NCI-H345 treated with DMSO at 0.1 percent for 48 hours (cell line): Measurements from ENCODE around the gene PPME1.
"Not testable (repeated sequence)": the region's sequence is repeated elsewhere in the genome, so short reads cannot be mapped to it uniquely, and the experiment has no call there.

ENCODE experiments used
- DNase-seq: peaks from one replicate; lab custom pipeline; 2025; ENCODE audit not compliant: unreplicated experiment; lab: John Stamatoyannopoulos, UW

Gene PPME1

GRCh38 chr11:74170694-74171629 lies at the start of gene PPME1, which contains the start of gene C2CD3:
Gene PPME1 (plus strand): TSS chr11:74171289. CDS start chr11:74171422, 133 bp downstream.
Gene C2CD3 (minus strand): TSS chr11:74171002. CDS start chr11:74170792, 210 bp downstream.
- DNase-seq: peak; percentile 98

- DNase-seq: no peak
These were observed 49.3 kb upstream of the PPME1 start for GRCh38 chr11:74121804-74122203.

- no peak for DNase-seq
These were observed 48.1 kb upstream of the PPME1 start for GRCh38 chr11:74123008-74123448.

GRCh38 chr11:74129121-74129520 lies 42.0 kb upstream of the PPME1 start:
- DNase-seq: not testable (repeated sequence)

- DNase-seq: no peak
These were observed 38.3 kb upstream of the PPME1 start for GRCh38 chr11:74132833-74133232.

GRCh38 chr11:74133436-74133835 lies 37.7 kb upstream of the PPME1 start:
- DNase-seq: no peak

- no peak for DNase-seq
These were observed 36.4 kb upstream of the PPME1 start for GRCh38 chr11:74134661-74135060.

GRCh38 chr11:74135127-74135840 lies 35.8 kb upstream of the PPME1 start:
- DNase-seq: no peak

- DNase-seq: no peak
These were observed 33.1 kb upstream of the PPME1 start for GRCh38 chr11:74138021-74138420.

- no peak for DNase-seq
These were observed 32.5 kb upstream of the PPME1 start for GRCh38 chr11:74138572-74138971.

GRCh38 chr11:74139151-74139918 lies 31.8 kb upstream of the PPME1 start:
- DNase-seq: no peak

GRCh38 chr11:74139919-74140431 lies 31.1 kb upstream of the PPME1 start:
- DNase-seq: not testable (repeated sequence)

- DNase-seq: no peak
These were observed 29.8 kb upstream of the PPME1 start for GRCh38 chr11:74141241-74141695.

- no peak for DNase-seq
These were observed 29.2 kb upstream of the PPME1 start for GRCh38 chr11:74141908-74142307.

- no peak for DNase-seq
These were observed 28.5 kb upstream of the PPME1 start for GRCh38 chr11:74142624-74143023.

GRCh38 chr11:74144592-74144991 lies 26.5 kb upstream of the PPME1 start:
- no peak for DNase-seq

- DNase-seq: no peak
These were observed 23.7 kb upstream of the PPME1 start for GRCh38 chr11:74147199-74147929.

- no peak for DNase-seq
These were observed 17.9 kb upstream of the PPME1 start for GRCh38 chr11:74153224-74153623.

GRCh38 chr11:74154620-74155281 lies 16.3 kb upstream of the PPME1 start:
- no peak for DNase-seq

GRCh38 chr11:74157169-74157568 lies 13.9 kb upstream of the PPME1 start:
- DNase-seq: no peak
